NCI-H2081 (cell line): Measurements from ENCODE around the gene OGDH.
A peak's percentile ranks its signal among the peaks of the same experiment; 100 is the strongest.
"Not testable (repeated sequence)": the region's sequence is repeated elsewhere in the genome, so short reads cannot be mapped to it uniquely, and the experiment has no call there.

Source experiments
- DNase-seq, 2 experiments: peaks; one replicate each; lab custom pipeline; 2025; lab: John Stamatoyannopoulos, UW

OGDH gene

DNA sequence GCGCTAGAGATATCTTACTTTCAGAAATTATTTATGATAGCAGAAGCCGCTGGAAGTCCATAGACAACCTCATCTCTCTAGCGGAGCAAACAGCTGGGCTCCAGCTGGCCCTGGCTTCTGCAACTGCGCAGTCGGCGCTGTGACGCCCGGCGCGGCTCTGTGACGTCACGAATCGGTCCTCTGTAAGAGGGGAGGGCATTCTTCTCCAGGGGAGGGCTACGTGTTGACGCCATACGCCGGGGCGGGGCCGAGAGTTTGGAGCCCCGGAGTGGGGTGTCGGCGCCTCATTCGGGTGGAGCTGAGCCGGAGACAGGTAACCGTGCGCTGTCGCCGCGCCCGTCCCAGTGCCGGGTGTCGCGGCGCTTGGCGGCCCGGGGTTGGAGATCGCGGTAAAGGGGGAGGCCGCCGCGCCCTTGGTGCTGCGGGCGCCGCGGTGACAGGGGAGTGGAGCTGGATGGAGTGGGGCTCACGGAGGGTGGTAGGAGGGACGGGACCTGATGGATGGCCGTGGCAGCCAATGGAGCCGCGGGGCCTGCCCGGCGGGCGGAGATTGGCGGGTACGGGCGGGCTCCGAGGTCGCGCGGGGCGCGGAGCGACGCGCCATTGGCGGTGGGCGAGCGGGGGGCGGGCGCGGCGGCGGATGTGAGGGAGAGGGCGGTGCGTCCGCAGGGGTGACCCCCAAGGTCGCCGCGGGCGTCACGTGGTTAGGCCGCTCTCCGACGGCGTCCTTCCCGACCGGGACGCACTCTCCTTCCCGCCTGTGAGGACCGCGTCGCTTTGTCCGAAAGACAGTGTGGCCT lies at the start of gene OGDH:
TSS of gene OGDH (plus strand) at position 287 of the 800 bp plus-strand sequence. CDS start 17,717 bp downstream, outside the sequence.
- peak; percentile 99 for DNase-seq

DNA sequence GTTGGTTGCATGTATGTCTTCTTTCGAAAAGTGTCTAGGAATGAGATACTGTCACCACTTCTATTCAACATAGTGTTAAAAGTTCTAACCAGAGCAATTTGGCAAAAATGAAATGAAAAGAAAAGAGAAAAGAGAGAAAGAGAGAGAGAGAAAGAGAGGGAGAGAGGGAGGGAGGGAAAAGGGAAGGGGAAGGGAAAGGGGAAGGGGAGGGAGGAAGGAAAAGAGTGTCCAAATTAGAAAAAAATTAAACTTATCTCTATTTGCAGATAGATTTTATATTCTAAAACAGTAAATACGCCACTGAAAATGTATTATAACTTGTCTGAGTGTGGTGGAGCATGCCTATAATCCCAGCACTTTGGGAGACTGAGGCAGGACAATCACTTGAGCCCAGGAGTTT lies 48.9 kb upstream of the OGDH start:
- DNase-seq, result no peak

DNA sequence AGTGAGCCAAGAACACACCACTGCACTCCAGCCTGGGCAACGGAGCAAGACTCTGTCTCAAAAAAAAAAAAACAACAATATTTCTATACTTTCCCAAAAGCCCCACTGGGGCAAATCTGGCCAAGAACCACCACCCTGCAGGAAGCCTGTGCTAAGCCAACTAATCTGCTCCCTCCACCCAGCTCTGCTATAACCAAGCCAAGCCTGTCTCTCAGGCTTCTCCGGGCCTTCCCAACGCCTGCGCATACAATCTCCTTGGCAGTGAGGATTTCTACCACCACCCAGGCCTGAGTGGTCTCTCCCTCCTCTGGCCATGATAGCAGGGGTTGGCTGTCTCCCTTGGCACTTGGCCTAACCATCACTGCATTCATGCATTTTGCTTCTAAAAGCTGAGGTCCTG lies 46.9 kb upstream of the OGDH start:
- DNase-seq, result no peak

- no peak for DNase-seq
Measured at GRCh38 chr7:44561481-44561880, 44.9 kb upstream of the OGDH start.

- DNase-seq, result no peak
Measured at GRCh38 chr7:44561962-44562621, 44.3 kb upstream of the OGDH start.

DNA sequence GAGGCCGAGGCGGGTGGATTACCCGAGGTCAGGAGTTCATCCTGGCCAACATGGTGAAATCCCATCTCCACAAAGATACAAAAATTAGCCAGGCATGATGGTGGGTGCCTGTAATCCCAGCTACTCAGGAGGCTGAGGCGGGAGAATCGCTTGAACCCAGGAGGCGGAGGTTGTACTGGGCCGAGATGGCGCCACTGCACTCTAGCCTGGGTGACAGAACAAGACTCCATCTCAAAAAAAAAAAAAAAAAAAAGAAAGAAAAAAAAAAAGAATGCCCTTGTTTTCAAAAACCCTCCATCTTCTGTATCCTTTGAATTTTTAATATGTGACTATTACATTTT lies 43.8 kb upstream of the OGDH start:
- DNase-seq, result not testable (repeated sequence)

DNA sequence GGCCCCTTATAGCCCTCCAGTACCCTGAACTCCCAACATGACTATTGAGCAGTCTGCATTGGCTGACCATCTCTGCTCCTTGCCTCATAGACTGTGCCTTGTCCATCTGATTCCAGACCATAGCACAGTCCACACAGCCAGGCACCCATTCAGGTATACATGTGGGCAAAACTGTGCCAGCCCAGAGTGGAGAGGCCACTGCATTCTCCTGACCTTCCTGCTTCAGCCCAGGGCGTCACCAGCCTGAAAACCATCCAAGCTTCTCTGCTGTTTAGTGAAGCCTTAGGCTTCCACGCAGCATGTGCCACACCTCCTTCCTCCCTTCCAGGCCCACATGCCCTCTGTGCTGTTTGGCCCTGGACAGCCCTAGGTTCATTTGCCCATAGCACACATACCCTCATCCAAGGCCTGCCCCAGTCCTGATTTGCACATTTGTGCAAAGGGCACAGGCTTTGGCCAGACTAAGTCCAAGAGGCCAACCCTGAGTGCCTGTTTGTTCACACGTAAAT lies 43.2 kb upstream of the OGDH start:
- DNase-seq, result no peak

GRCh38 chr7:44564606-44565005 lies 41.8 kb upstream of the OGDH start:
- no peak for DNase-seq

- DNase-seq, result peak; percentile 51 to 64
Measured at GRCh38 chr7:44565097-44565794, 41.2 kb upstream of the OGDH start.

- no peak for DNase-seq
Measured at GRCh38 chr7:44565795-44566559, 40.5 kb upstream of the OGDH start.

DNA sequence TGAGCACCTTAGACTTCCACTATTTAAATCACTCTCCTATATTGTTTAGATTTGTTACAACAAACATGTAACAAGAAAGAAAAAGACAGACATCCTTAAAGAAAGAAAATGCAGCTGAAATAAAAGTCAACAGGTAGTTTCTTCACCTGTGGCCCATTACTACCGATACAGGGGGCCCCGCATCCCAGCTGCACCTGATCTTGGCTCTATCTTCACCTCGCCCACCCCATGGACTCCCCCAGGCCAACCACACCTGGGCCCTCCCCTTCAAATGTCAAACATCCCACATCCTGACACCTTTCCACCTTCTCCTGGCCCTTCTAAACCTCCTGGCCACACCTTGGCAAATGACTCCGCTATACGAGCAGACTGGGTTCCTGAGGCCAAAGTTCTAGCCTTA lies 39.7 kb upstream of the OGDH start:
- DNase-seq, result no peak

- no peak for DNase-seq
Measured at GRCh38 chr7:44567884-44568283, 38.5 kb upstream of the OGDH start.

GRCh38 chr7:44568771-44569560 lies 37.5 kb upstream of the OGDH start:
- no peak for DNase-seq

DNA sequence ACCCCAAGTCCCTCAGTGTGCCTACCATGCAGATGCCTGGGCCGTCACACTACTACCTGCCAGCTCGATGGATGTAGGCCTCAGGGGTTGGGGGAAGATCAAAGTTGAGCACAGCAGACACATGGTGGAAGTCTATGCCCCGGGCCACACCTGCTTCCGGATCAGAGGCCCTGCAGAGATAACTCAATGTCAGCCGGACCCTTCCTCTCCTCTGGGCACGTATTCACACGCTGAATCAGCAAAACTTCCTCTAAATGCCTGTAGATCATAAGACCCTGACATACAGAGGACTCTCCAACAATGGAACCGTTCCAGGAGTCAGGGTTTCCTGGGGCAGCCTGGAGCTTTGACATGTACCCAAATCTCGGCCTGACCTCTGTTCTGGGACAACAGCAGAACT lies 36.5 kb upstream of the OGDH start:
- no peak for DNase-seq

- DNase-seq, result no peak
Measured at GRCh38 chr7:44572771-44573170, 33.7 kb upstream of the OGDH start.

DNA sequence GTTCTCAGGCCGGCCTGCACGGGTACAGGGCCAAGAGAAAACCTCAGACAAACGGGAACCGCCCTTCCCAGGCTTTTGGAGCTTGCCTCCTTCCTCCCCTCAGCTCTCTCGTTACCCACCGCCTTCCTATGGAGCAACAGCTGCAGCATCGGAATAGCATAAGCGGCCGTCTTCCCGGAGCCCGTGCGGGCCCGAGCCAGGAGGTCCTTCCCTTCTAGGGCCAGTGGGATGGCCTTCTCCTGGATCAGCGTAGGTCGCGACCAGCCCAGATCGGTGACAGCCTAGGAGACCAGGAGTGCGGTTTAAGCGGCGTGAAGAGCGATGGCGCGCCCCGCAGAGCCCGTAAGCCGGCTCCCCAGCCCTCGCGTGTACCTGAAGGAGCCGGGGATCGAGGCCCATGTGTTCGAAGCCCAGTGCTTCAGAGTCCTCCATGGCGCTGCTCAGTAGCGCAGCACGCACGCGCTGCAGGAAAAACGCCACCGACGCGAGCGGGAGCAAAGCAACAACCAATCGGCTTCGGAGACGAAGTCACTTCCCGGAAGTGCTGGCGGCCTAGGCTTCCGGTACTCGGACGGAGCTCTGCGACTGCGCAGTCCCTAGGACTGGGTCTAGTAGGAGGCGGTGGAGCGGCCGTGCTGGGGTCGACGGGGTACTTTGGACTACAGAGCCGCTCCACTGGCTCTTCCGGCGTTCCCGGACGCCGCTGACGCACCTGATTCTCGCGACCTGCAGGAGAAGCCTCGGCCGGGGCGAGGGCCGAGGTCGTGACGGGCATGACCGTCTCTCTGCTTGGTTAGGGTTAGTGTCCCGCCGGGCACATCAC lies 32.8 kb upstream of the OGDH start, which contains the start of gene DDX56:
TSS of gene DDX56 (minus strand) at position 445 of the 823 bp plus-strand sequence. CDS start at position 432, 13 bp downstream.
- peak; percentile 96 to 98 for DNase-seq

DNA sequence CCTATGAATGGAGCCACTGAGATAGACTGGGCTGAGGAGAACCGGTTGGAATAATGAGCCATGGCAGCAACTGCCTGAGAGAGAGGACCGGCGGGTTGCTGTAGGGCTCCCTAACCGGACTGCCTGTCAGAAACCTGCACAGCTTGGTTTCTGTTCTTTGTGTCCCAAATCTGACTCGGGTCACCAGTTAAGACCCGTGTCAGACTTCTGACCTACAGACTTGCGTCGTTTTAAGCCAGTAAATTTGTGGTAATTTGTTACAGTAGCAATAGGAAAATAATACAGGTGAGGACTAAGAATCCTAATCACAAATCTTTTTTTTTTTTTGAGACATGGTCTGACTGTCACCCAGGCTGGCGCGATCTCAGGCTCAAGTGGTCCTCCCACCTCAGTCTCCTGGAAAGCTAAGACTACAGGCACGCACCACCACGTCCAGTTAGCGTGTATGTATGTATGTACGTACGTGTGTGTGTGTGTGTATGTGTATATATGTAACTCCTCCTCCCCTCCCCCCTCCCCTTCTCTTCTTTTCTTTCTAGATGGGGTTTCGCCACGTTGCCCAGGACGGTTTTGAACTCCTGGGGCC lies 32.0 kb upstream of the OGDH start:
- DNase-seq, result no peak

DNA sequence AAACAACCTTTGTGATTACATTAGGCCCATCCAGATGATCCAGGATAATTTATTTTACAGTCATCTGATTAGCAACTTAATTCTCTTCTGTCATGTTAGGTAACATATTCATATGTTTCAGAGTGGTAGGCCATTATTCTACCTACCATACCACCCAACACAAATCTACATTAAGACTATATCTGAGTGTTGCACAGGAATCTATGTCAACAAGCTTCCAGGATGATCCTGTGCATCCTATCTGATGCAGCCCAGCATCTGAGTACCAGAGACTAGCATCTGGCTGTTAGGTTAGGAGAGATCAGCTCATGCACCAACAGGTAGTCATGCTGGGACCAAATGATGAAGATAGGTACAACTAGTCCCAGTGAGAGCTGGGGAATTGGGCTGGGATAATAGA lies 31.4 kb upstream of the OGDH start:
- no peak for DNase-seq

- DNase-seq, result no peak
Measured at GRCh38 chr7:44576228-44576627, 30.2 kb upstream of the OGDH start.
